Testis (tissue), 2 donors: ENCODE measurements around the gene IGFBPL1.

ENCODE experiments used
- POLR2A ChIP-seq: fragments of 450-650 bp; IDR thresholded peaks from one replicate; pipeline ENCODE4 v1.6.1; 2017; ENCODE audit warnings: antibody characterized with exemption, mild to moderate bottlenecking, moderate library complexity
- TF ChIP-seq, protein P1 (sequence below), 3 experiments: fragments of 450-650 bp in 2 of 3; fragments of 200-600 bp in 1 of 3; sonication (generic) in 1 of 3; IDR thresholded peaks; one replicate each; pipeline ENCODE4 v1.5.1; 2016 to 2019; ENCODE audit warnings: antibody characterized with exemption in 3 of 3, mild to moderate bottlenecking in 2 of 3, moderate library complexity in 1 of 3

DNA sequence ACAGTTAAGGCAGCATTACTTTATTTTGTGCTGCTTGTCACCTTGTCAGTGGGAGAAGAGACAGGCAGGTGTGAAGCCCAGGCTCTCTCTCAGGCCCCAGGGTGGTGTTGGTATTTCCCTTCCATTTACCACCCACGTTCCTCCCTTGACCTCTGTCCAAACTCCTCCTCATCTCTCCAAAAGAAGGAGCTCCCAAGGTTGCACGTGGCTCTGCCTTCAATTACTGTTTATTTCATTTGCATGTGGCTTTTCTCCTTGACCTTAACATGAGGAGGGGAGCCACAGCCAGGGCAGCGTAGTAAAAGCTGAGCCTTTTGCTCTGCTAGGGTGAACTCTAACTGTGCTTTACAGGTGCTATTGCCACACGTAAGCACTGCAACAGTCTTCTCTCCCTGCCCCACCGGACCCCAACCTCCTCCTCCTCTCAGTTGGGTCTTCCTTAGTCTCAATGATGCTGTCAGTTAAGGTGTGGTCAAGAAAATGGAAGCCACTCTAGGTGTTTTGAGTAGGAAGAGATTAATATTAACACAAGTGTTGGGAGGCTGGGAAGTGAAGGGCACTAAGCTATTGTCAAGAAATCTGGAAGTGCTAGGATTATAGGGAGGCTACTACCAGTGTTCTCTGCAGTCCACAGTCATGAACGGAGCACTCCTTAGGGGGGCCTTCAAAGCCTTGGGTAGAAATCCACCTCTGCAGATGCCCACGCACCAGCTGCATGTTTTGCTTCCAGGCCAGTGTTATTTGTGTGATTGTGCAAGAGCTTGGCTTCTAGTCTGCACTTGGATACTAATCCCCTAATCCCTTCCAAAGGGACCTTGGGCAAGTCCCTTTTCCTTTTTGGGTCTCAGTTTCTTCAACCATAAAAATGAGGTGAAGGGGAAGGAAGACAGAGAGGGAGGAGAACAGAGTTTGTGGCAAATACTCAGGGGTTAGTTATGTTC lies 35.7 kb downstream of the IGFBPL1 start:
- TF ChIP-seq, protein P1, sequence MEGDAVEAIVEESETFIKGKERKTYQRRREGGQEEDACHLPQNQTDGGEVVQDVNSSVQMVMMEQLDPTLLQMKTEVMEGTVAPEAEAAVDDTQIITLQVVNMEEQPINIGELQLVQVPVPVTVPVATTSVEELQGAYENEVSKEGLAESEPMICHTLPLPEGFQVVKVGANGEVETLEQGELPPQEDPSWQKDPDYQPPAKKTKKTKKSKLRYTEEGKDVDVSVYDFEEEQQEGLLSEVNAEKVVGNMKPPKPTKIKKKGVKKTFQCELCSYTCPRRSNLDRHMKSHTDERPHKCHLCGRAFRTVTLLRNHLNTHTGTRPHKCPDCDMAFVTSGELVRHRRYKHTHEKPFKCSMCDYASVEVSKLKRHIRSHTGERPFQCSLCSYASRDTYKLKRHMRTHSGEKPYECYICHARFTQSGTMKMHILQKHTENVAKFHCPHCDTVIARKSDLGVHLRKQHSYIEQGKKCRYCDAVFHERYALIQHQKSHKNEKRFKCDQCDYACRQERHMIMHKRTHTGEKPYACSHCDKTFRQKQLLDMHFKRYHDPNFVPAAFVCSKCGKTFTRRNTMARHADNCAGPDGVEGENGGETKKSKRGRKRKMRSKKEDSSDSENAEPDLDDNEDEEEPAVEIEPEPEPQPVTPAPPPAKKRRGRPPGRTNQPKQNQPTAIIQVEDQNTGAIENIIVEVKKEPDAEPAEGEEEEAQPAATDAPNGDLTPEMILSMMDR (IDR thresholded peaks at IDR 0.05), result no peak
- no peak for TF ChIP-seq POLR2A
